Stimulated activated CD4-positive, alpha-beta T cell treated with anti-CD3 and anti-CD28 coated beads, Interleukin-15, amount 100 ng/mL, for 24 hours (primary cell): ENCODE results near the gene CARM1.
"Not testable (repeated sequence)": the region's sequence is repeated elsewhere in the genome, so short reads cannot be mapped to it uniquely, and the experiment has no call there.

ENCODE experiments used
- DNase-seq: peaks from one replicate; pipeline ENCODE4 v3.0.0-alpha.2; 2020

The CARM1 gene

DNA sequence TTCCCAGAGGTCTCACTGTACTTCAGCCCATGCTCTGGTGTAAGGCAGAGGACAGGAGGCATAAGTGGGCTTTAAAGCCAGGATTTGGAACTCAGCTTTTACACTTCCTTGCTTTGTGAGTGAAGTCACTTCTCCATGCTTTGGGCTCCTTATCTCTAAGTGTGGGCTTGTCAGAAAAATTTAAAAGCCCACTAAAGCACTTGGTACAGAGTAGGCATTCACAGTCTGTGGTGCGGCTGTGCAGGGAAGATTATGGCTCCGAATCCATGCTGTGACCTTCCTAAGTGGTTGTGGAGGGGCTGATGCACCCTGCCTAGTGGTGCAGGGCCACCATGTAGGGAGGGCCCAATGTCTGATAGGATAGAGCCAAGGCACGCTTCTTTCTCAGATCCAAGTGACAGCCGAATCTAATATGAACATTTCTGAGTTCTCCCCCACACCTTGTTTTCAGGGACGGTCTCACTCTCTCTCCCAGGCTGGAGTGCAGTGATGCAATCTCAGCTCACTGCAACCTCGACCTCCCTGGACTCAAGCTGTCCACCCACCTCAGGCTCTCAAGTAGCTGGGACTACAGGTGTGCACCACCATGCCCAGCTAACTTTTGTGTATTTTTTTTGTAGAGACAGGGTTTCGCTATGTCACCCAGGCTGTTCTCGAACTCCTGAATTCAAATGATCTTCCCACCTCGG, 64.2 kb downstream of the CARM1 start:
- DNase-seq = no peak

GRCh38 chr19:10936661-10937084, 65.3 kb downstream of the CARM1 start:
- DNase-seq = peak; percentile 45

DNA sequence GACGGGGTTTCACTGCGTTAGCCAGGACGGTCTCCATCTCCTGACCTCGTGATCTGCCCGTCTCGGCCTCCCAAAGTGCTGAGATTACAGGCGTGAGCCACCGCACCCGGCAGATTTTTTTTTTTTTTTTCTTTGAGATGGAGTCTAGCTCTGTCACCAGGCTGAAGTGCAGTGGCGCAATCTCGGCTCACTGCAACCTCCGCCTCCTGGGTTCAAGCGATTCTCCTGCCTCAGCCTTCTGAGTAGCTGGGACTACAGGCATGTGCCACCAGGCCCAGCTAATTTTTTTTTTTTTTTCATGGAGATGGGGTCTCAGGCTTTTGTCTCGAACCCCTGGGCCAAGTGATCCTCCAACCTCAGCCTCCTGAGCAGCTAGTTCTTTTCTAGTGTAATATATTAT, 70.3 kb downstream of the CARM1 start:
- DNase-seq = not testable (repeated sequence)

DNA sequence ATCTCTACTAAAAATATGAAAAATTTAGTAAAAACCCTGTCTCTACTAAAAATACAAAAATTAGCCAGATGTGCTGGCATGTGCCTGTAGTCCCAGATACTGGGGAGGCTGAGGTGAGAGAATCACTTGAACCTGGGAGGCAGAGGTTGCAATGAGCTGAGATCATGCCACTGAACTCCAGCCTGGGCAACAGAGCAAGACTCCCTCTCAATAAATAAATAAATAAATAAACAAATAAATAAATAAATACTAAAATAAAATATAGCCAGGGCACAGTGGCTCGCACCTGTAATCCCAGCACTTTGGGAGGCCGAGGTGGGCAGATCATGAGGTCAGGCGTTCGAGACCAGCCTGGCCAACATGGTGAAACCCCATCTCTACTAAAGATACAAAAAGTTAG, 72.1 kb downstream of the CARM1 start:
- not testable (repeated sequence) for DNase-seq

DNA sequence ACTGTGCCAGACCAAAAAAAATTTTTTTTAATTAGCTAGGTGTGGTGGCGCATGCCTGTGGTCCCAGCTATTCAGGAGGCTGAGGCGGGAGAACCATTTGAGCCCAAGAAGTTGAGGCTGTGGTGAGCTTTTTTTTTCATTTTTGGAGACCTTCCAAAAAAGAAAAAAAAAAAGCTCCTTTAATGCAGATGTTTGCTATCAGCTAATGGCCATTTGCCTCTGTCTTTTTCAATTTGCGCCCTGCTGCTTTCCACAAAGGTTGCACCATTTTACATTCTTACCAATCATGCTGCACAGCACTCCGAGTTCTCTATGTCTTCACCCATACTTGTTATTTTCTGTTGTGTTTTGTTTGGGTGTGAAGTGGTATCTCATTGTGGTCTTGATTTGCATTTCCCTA, 73.9 kb downstream of the CARM1 start:
- DNase-seq = no peak

DNA sequence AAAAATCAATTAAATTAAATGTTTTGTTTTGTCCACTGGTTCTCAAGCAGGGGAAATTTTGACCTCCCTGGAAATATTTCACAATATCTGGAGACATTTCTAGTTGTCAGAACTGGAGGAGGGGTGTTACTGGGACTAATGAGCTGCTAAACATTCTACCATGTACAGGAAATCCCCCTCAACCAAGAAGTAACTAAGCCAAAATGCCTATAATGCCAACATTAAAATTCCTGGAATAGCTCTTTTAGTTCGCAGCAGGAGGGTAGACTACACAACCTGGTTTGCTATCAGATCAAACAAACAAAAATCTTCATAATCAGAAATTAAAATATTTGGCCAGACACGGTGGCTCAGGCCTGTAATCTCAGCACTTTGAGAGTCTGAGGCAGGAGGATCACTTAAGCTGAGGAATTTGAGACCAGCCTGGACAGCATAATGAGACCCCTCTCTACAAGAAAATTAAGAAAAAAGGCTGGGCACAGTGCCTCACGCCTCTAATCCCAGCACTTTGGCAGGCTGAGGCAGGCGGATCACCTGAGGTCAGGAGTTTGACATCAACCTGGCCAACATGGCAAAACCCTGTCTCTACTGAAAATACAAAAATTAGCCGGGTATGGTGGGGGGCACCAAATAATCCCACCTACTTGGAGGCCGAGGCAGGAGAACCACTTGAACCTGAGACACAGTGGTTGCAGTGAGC, 75.8 kb downstream of the CARM1 start:
- DNase-seq = no peak

- no peak for DNase-seq
Measured at GRCh38 chr19:10952809-10953208, 81.5 kb downstream of the CARM1 start.

GRCh38 chr19:10959277-10959968, 88.1 kb downstream of the CARM1 start:
- DNase-seq = not testable (repeated sequence)

GRCh38 chr19:10960314-10961072, 89.1 kb downstream of the CARM1 start, which contains the start of gene SMARCA4:
Gene SMARCA4 (plus strand): TSS chr19:10961030. CDS start chr19:10984152, 23,122 bp downstream.
- peak; percentile 98 for DNase-seq

- DNase-seq = no peak
Measured at GRCh38 chr19:10961073-10961860, 89.9 kb downstream of the CARM1 start.

GRCh38 chr19:10962863-10963262, 91.5 kb downstream of the CARM1 start:
- DNase-seq = no peak

- no peak for DNase-seq
Measured at GRCh38 chr19:10963865-10964264, 92.5 kb downstream of the CARM1 start.

DNA sequence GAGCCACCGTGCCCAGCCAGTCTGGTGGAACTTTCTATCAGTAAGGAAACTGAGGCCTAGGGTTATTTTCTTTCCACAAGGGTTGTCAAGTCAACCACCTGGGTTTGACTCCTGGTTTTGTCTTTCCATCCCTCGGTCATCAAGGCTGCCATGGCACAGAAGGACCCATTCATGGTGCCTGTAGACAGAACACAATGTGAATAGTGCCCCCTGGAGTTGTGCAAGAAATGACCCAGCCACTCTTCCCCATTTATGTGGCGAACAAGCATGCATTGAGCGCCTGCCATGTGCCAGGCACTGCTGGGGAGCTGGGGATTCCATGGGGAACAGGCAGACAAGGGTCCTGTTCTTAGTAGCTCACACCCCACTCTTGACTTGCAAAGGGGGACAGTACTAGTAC, 93.5 kb downstream of the CARM1 start:
- no peak for DNase-seq

- no peak for DNase-seq
Measured at GRCh38 chr19:10965398-10965797, 94.0 kb downstream of the CARM1 start.

GRCh38 chr19:10966809-10967208, 95.5 kb downstream of the CARM1 start:
- no peak for DNase-seq

DNA sequence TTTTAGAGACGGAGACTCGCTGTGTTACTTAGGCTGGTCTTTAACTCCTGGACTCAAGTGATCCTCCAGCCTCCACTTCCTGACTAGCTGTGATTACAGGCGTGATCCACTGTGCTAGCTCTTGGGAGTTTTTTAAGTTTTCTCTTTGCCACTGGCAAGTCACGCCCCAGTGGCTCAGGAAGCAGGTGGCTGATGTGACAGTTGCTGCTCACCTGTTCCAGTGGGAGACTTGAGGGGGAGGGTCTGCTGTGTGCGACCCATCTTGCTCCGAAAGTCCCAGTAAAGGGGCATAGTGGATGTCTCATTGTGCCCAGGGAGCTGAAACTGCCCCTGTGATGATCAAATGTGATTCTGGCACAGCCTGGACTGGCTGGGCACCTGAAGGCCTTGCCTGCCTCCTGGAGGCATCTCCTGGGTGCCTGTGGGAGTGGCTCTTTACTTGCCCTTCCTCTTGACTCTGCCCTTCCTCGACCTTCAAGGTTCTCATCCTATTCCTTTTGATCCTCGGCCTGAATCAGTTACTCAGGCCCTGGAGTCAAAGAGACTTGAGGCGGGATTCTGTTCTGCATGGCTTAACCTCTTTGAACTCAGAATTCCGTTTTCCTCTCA, 97.3 kb downstream of the CARM1 start:
- DNase-seq = no peak

- DNase-seq = no peak
Measured at GRCh38 chr19:10971107-10971726, 99.9 kb downstream of the CARM1 start.
